Activated B cell treated with CpG ODN at 0.5 μM for 24 hours (primary cell): ENCODE data around the gene RPL3. TPM values are rescaled to one million over a fixed set of nuclear protein-coding genes. Genes with fewer than 3 reads are reported as not detected.

ENCODE experiments used
- ATAC-seq: fragments of 200-7000 bp; cut with Tn5 transposase; one replicate; pipeline ENCODE4 v1.10.0; 2021; ENCODE audit warnings: low read depth, mild to moderate bottlenecking, moderate library complexity
- CTCF ChIA-PET: fragments of 350-600 bp; sonication (Branson Sonifier 250); formaldehyde crosslinking; loops from one replicate; lab custom pipeline; 2021; ENCODE audit warnings: antibody characterized with exemption; lab: Charles Lee
- POLR2A ChIA-PET: fragments of 350-600 bp; sonication (Branson Sonifier 250); formaldehyde crosslinking; loops from one replicate; lab custom pipeline; 2021; ENCODE audit warnings: antibody characterized with exemption; lab: Charles Lee
- DNase-seq: peaks from one replicate; pipeline ENCODE4 v3.0.0; 2022
- H3K27ac Mint-ChIP-seq: one replicate; pipeline ENCODE4 v1.8.0; 2020; ENCODE audit warnings: mixed read lengths
- H3K27me3 Mint-ChIP-seq: one replicate; pipeline ENCODE4 v1.8.0; 2021; ENCODE audit warnings: mixed read lengths
- H3K36me3 Mint-ChIP-seq: one replicate; pipeline ENCODE4 v1.8.0; 2021; ENCODE audit warnings: low read depth, mixed read lengths
- H3K4me1 Mint-ChIP-seq: one replicate; pipeline ENCODE4 v1.8.0; 2021; ENCODE audit warnings: mixed read lengths
- H3K4me3 Mint-ChIP-seq: one replicate; pipeline ENCODE4 v1.8.0; 2020; ENCODE audit warnings: mild to moderate bottlenecking, mixed read lengths
- H3K9me3 Mint-ChIP-seq: one replicate; pipeline ENCODE4 v1.8.0; 2020; ENCODE audit warnings: mixed read lengths
- CTCF ChIP-seq: fragments of 200-600 bp; IDR thresholded peaks from one replicate; pipeline ENCODE4 v1.8.0; 2022; ENCODE audit warnings: antibody characterized with exemption, mild to moderate bottlenecking
- intact Hi-C: fragments of 100-400 bp; cut with micrococcal nuclease; formaldehyde crosslinking; loops from one replicate; pipeline ENCODE4 v1.15.1; 2024
- total RNA-seq: library from RNA; stranded (reverse); gene quantifications from 2 replicates; pipeline ENCODE4 v1.2.3, GENCODE V29; 2022

RPL3 gene
- total RNA-seq, 1 donor from 2014 or later, result 3,087 TPM

GRCh38 chr22:39309364-39309861 is 10.0 kb downstream of the RPL3 start:
- peaks cover 19% of the 10 kb centered on the region for H3K4me1 Mint-ChIP-seq
- POLR2A ChIA-PET, result interaction anchor here (0.6 to 2.6 kb wide), 3 partner anchors 10 to 138 kb away, joined by 3 to 28 read pairs (median 4); partner anchors contain the start of gene RPL3
- CTCF ChIA-PET, result interaction anchor here (1.0 to 4.7 kb wide), 4 partner anchors 139 to 440 kb away, joined by 3 to 75 read pairs (median 9); no protein-coding TSS in a partner anchor
- no peak for DNase-seq
- H3K27ac Mint-ChIP-seq, result no peak overlapping the region
- no peak overlapping the region for H3K4me3 Mint-ChIP-seq
- H3K27me3 Mint-ChIP-seq, result no peaks in the 10 kb centered on the region
- H3K9me3 Mint-ChIP-seq, result no peaks in the 10 kb centered on the region
- no peak for TF ChIP-seq CTCF
- ATAC-seq, result no peak
- peaks cover 35% of the 10 kb centered on the region for H3K36me3 Mint-ChIP-seq
- intact Hi-C loops, result loop anchor here (10.0 kb wide), 1 partner anchor 55 kb away; no protein-coding TSS in a partner anchor

GRCh38 chr22:39308614-39309363 is 10.6 kb downstream of the RPL3 start:
- peaks cover 29% of the 10 kb centered on the region for H3K36me3 Mint-ChIP-seq
- TF ChIP-seq CTCF, result no peak
- H3K4me1 Mint-ChIP-seq, result peaks cover 17% of the 10 kb centered on the region
- H3K27me3 Mint-ChIP-seq, result no peaks in the 10 kb centered on the region
- no peak overlapping the region for H3K4me3 Mint-ChIP-seq
- ATAC-seq (no peak), DNase-seq (no peak)
- intact Hi-C loops, result loop anchor here (10.0 kb wide), 1 partner anchor 54 kb away; no protein-coding TSS in a partner anchor
- CTCF ChIA-PET, result interaction anchor here (1.5 to 4.7 kb wide), 2 partner anchors 138 to 439 kb away, joined by 6 to 75 read pairs; no protein-coding TSS in a partner anchor
- no peaks in the 10 kb centered on the region for H3K9me3 Mint-ChIP-seq
- POLR2A ChIA-PET, result interaction anchor here (1.1 to 2.6 kb wide), 3 partner anchors 10 to 12 kb away, joined by 3 to 28 read pairs (median 4); partner anchors contain the start of gene RPL3
- no peak overlapping the region for H3K27ac Mint-ChIP-seq

GRCh38 chr22:39306456-39307361 is 12.7 kb downstream of the RPL3 start:
- Mint-ChIP-seq H3K4me1 (peaks cover 17% of the 10 kb centered on the region), H3K9me3 (no peaks in the 10 kb centered on the region), H3K27ac (no peak overlapping the region), H3K36me3 (peaks cover 9% of the 10 kb centered on the region), H3K27me3 (no peaks in the 10 kb centered on the region), H3K4me3 (no peak overlapping the region)
- ChIA-PET POLR2A (interaction anchor here (1.0 to 1.3 kb wide), 2 partner anchors 12 to 13 kb away, joined by 3 read pairs; no protein-coding TSS in a partner anchor), CTCF (interaction anchor here (0.7 to 2.4 kb wide), 6 partner anchors 37 to 538 kb away, joined by 3 to 25 read pairs (median 4); no protein-coding TSS in a partner anchor)
- DNase-seq (no peak), ATAC-seq (peak; percentile 29)
- intact Hi-C loops, result loop anchor here (1.0 to 10.0 kb wide), 3 partner anchors 52 to 299 kb away; no protein-coding TSS in a partner anchor
- TF ChIP-seq CTCF, result no peak

GRCh38 chr22:39303892-39304671 is 15.3 kb downstream of the RPL3 start:
- ChIA-PET POLR2A (interaction anchor here (1.5 kb wide), 1 partner anchor 14 kb away, joined by 7 read pairs; no protein-coding TSS in a partner anchor), CTCF (interaction anchor here (1.0 to 1.2 kb wide), 3 partner anchors 10 to 205 kb away, joined by 3 read pairs; no protein-coding TSS in a partner anchor)
- ATAC-seq (no peak), DNase-seq (no peak)
- no peak overlapping the region for H3K27ac Mint-ChIP-seq
- no peak overlapping the region for H3K4me3 Mint-ChIP-seq
- H3K9me3 Mint-ChIP-seq, result no peaks in the 10 kb centered on the region
- H3K27me3 Mint-ChIP-seq, result no peaks in the 10 kb centered on the region
- intact Hi-C loops, result loop anchor here (10.0 kb wide), 1 partner anchor 49 kb away; no protein-coding TSS in a partner anchor
- TF ChIP-seq CTCF, result no peak
- no peaks in the 10 kb centered on the region for H3K36me3 Mint-ChIP-seq
- H3K4me1 Mint-ChIP-seq, result peaks cover 23% of the 10 kb centered on the region
